ENCODE results near the gene GZMM.

GZMM gene

GRCh38 chr19:533364-534058 lies 10.3 kb upstream of the GZMM start:
- no peak for DNase-seq

- no peak for DNase-seq
Measured at GRCh38 chr19:534088-534487, 9.8 kb upstream of the GZMM start.

GRCh38 chr19:535017-535835 lies 8.6 kb upstream of the GZMM start:
- no peak for DNase-seq

GRCh38 chr19:536031-536880 lies 7.6 kb upstream of the GZMM start:
- no peak for DNase-seq

- no peak for DNase-seq
Measured at GRCh38 chr19:536881-537404, 6.9 kb upstream of the GZMM start.

GRCh38 chr19:538641-539428 lies 5.0 kb upstream of the GZMM start:
- no peak for DNase-seq

- no peak for DNase-seq
Measured at GRCh38 chr19:539429-540030, 4.3 kb upstream of the GZMM start.

GRCh38 chr19:540867-541637 lies 2.8 kb upstream of the GZMM start:
- DNase-seq, result no peak

- DNase-seq, result no peak
Measured at GRCh38 chr19:541699-542098, 2.2 kb upstream of the GZMM start.

GRCh38 chr19:542173-542866 lies 1.5 kb upstream of the GZMM start:
- DNase-seq, result no peak

GRCh38 chr19:547117-547516 lies 3.3 kb downstream of the GZMM start:
- no peak for DNase-seq

- DNase-seq, result no peak
Measured at GRCh38 chr19:547836-548720, 4.2 kb downstream of the GZMM start.

GRCh38 chr19:548886-549830 lies 5.3 kb downstream of the GZMM start:
- no peak for DNase-seq

- DNase-seq, result no peak
Measured at GRCh38 chr19:554817-555216, 11.0 kb downstream of the GZMM start.

GRCh38 chr19:555474-555808 lies 11.6 kb downstream of the GZMM start:
- no peak for DNase-seq

- no peak for DNase-seq
Measured at GRCh38 chr19:556611-557382, 12.9 kb downstream of the GZMM start.
